ENCODE data around the gene NOC4L. TPM values are rescaled to one million over a fixed set of nuclear protein-coding genes. Genes with fewer than 3 reads are reported as not detected.
"Not testable (repeated sequence)": the region's sequence is repeated elsewhere in the genome, so short reads cannot be mapped to it uniquely, and the experiment has no call there.

NOC4L gene
- total RNA-seq, 1 donor from 2014 or later: 16.5 TPM

DNA sequence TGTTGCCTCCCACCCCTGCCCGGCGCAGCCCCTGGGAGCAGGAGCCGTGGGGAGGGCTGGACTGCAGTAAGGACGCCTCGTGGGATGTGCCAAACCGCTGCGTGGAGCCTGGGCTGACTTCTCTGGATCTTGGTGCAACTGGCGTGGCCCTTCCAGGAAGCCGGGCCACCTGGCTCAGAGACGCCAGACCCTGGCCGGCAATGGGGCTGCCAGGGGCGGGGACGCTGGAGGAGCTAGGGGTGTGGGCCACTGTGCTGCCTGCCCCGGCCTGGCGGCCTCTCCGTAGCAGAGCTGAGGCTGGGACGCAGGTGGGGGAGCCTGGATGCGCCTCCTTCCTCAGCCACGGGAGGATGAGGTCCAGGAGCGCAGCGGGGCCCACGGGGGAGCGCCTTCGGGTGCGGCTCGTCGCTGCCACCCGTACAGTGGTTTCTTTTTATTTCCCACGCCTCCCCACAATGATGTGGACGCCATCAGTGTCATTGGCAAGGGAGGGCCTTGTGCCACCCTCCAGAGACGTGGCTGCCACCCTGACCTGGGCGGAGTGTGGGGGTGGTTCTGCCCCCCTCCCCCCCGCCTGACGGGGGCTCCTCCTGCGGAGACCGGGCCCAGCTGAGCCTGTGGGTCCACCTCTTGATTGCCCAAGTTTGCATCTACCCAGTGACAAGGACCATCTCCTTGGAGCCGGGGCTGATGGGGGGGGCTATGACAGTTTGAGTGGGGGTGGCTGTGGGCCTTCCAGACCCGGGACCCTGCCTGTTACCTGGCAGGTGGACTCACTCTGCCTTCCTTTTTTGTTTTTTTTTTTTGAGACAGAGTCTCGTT lies 11.4 kb upstream of the NOC4L start:
- Histone ChIP-seq H3K4me1 (no peaks in the 10 kb centered on the region), H3K9me3 (no peaks in the 10 kb centered on the region), H3K4me3 (no peak overlapping the region), H3K36me3 (no peaks in the 10 kb centered on the region), H3K27me3 (no peaks in the 10 kb centered on the region), H3K27ac (no peak overlapping the region)
- peak; percentile 35 for ATAC-seq
- TF ChIP-seq, protein P1, sequence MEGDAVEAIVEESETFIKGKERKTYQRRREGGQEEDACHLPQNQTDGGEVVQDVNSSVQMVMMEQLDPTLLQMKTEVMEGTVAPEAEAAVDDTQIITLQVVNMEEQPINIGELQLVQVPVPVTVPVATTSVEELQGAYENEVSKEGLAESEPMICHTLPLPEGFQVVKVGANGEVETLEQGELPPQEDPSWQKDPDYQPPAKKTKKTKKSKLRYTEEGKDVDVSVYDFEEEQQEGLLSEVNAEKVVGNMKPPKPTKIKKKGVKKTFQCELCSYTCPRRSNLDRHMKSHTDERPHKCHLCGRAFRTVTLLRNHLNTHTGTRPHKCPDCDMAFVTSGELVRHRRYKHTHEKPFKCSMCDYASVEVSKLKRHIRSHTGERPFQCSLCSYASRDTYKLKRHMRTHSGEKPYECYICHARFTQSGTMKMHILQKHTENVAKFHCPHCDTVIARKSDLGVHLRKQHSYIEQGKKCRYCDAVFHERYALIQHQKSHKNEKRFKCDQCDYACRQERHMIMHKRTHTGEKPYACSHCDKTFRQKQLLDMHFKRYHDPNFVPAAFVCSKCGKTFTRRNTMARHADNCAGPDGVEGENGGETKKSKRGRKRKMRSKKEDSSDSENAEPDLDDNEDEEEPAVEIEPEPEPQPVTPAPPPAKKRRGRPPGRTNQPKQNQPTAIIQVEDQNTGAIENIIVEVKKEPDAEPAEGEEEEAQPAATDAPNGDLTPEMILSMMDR (IDR thresholded peaks at IDR 0.05): no peak
- peak; percentile 47 for DNase-seq
- intact Hi-C loops (cut with DNase I): no loop called here

DNA sequence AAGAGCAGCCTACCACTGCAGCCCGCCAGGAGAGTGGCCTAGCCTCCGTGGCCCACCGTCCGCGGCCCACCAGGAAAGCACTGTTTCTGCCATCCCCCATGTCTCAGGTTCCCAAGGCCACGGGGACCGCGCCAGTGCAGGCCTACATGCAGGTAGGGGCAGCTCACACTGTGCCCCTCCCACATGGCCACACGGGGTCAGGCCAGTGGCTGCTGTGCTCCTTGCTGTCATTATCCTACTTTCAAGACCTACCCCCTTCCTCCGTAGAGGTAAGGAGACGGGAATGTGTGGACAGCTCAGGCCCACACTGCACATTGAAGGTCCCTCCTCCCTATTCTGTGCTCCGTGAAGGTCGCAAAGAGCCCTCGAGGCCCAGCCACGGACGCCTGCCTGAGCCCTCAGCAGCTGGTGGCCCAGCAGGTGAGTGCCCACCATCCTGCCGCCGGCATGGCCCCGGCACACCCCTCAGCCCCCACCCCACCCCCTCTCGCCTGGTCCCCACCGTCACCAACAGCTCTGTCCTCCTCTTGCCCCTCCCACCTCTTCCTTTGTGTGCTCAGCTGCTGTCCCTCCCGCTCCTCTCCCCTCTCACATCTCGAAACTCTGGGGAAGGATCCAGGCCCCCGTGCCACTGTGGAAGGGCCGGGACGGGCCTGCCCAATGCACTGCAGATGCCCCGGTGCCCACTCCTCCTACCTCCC lies 10.2 kb upstream of the NOC4L start:
- intact Hi-C loops (cut with DNase I): no loop called here
- peak; percentile 19 for ATAC-seq
- Histone ChIP-seq H3K27ac (no peak overlapping the region), H3K27me3 (no peaks in the 10 kb centered on the region), H3K9me3 (no peaks in the 10 kb centered on the region), H3K36me3 (peaks cover 7% of the 10 kb centered on the region), H3K4me3 (no peak overlapping the region), H3K4me1 (no peaks in the 10 kb centered on the region)
- DNase-seq: peak; percentile 49
- TF ChIP-seq, protein P1 (IDR thresholded peaks at IDR 0.05): no peak

DNA sequence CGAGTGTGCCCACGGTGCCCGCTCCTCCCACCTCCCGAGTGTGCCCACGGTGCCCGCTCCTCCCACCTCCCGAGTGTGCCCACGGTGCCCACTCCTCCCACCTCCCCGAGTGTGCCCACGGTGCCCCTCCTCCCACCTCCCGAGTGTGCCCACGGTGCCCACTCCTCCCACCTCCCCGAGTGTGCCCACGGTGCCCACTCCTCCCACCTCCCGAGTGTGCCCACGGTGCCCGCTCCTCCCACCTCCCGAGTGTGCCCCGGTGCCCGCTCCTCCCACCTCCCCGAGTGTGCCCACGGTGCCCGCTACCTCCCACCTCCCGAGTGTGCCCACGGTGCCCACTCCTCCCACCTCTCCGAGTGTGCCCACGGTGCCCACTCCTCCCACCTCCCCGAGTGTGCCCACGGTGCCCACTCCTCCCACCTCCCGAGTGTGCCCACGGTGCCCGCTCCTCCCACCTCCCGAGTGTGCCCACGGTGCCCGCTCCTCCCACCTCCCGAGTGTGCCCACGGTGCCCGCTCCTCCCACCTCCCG lies 9.5 kb upstream of the NOC4L start:
- H3K27me3 ChIP-seq; DNase-seq; H3K4me1 ChIP-seq; H3K9me3 ChIP-seq; ATAC-seq; H3K27ac ChIP-seq; H3K4me3 ChIP-seq; intact Hi-C loops (cut with DNase I): not testable (repeated sequence)
- peaks cover 13% of the 10 kb centered on the region for H3K36me3 ChIP-seq

DNA sequence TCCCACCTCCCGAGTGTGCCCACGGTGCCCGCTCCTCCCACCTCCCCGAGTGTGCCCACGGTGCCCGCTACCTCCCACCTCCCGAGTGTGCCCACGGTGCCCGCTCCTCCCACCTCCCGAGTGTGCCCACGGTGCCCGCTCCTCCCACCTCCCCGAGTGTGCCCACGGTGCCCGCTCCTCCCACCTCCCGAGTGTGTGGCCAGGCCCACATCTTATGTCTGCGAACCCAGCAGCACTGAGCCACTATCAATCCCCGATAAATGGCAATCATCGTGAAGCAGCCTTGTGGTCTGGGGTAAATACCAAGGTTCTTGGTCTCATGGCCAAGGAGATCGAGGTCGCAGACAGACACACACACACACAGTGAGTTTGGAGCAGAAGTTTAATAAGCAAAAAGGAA lies 8.0 kb upstream of the NOC4L start:
- H3K27ac ChIP-seq; ATAC-seq; intact Hi-C loops (cut with DNase I); H3K27me3 ChIP-seq; H3K4me3 ChIP-seq; H3K4me1 ChIP-seq; H3K9me3 ChIP-seq: not testable (repeated sequence)
- DNase-seq: peak; percentile 5
- H3K36me3 ChIP-seq: peaks cover 28% of the 10 kb centered on the region

DNA sequence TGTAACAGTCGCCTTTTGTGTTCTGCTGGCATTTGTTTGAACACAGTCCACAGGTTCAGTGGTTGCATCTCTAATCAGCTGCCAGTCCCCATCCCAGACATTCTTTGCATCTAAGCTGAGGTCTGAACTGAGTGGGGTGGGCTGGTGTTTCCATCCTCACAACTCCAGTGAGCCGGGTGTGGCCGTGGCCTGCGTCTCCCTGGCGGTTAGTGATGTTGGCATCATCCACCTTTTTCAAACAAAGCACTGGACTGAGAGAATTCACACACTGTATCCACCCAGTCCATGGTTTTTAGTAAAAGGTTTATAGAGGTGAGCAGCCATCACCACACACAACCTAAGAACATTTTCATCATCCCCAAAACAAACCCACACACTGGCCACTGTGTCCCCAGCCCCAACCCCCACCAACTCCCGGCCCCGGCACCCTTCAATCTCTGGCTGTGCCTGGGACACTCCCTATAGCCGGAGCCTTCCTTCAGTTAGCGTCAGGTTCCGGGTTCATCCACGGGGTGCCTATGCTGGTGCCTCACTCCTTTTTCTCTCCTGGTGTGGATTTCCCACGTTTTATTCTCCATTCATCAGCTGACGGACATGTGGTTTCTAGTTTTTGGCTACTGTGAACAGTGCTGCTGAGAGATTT lies 6.7 kb upstream of the NOC4L start:
- Histone ChIP-seq H3K27ac (no peak overlapping the region), H3K36me3 (peaks cover 41% of the 10 kb centered on the region), H3K4me1 (no peaks in the 10 kb centered on the region), H3K9me3 (no peaks in the 10 kb centered on the region), H3K27me3 (no peaks in the 10 kb centered on the region), H3K4me3 (no peak overlapping the region)
- ATAC-seq (no peak), DNase-seq (peak; percentile 34)
- intact Hi-C loops (cut with DNase I): no loop called here
- TF ChIP-seq, protein P1 (IDR thresholded peaks at IDR 0.05): no peak

- ATAC-seq: no peak
- peak; percentile 40 for DNase-seq
Measured at GRCh38 chr12:132138941-132139871, 5.1 kb upstream of the NOC4L start.

More at GRCh38 chr12:132138941-132139871, 5.1 kb upstream of the NOC4L start:
- H3K36me3 ChIP-seq: peaks cover 41% of the 10 kb centered on the region
- H3K9me3 ChIP-seq: no peaks in the 10 kb centered on the region
- no peaks in the 10 kb centered on the region for H3K27me3 ChIP-seq
- no peak overlapping the region for H3K27ac ChIP-seq
- intact Hi-C loops (cut with DNase I): no loop called here
- TF ChIP-seq, protein P1 (IDR thresholded peaks at IDR 0.05): no peak
- no peak overlapping the region for H3K4me3 ChIP-seq
- H3K4me1 ChIP-seq: peaks cover 9% of the 10 kb centered on the region
